ENCODE results near the gene FAM43A. TPM values are rescaled to one million over a fixed set of nuclear protein-coding genes. Genes with fewer than 3 reads are reported as not detected.

Gene FAM43A
- total and polyA plus RNA-seq, 8 donors, result 1.2 to 2.8 (median 1.7) TPM

GRCh38 chr3:194640829-194641228 is 44.9 kb upstream of the FAM43A start:
- ATAC-seq (no peak), FAIRE-seq (no peak), DNase-seq (no peak)
- Histone ChIP-seq H3K27ac (no peak overlapping the region), H3K4me1 (no peaks in the 10 kb centered on the region), H3K27me3 (no peaks in the 10 kb centered on the region), H3K36me3 (peaks cover 0 to 34% (median 0%) of the 10 kb centered on the region in 3 donors), H3K9me3 (no peaks in the 10 kb centered on the region), H3K4me3 (no peak overlapping the region)
- 80 to 87% methylated on average over 7 of the region's 7 CpGs for WGBS, 2 donors
- intact Hi-C loops (cut with DNase I), result no loop called here
- no peak for TF ChIP-seq CTCF (IDR thresholded peaks at IDR 0.05)

- Histone ChIP-seq H3K36me3 (peaks cover 0 to 37% (median 0%) of the 10 kb centered on the region in 3 donors), H3K4me3 (no peak overlapping the region), H3K9me3 (no peaks in the 10 kb centered on the region), H3K27me3 (no peaks in the 10 kb centered on the region), H3K27ac (no peak overlapping the region), H3K4me1 (no peaks in the 10 kb centered on the region)
- no peak for DNase-seq
- FAIRE-seq, result no peak
- ATAC-seq, result no peak
- intact Hi-C loops (cut with DNase I), result no loop called here
- WGBS, 2 donors, result 87 to 92% methylated on average over 2 of the region's 2 CpGs
- no peak for TF ChIP-seq CTCF (IDR thresholded peaks at IDR 0.05)
Measured at GRCh38 chr3:194642769-194643168, 42.9 kb upstream of the FAM43A start.

DNA sequence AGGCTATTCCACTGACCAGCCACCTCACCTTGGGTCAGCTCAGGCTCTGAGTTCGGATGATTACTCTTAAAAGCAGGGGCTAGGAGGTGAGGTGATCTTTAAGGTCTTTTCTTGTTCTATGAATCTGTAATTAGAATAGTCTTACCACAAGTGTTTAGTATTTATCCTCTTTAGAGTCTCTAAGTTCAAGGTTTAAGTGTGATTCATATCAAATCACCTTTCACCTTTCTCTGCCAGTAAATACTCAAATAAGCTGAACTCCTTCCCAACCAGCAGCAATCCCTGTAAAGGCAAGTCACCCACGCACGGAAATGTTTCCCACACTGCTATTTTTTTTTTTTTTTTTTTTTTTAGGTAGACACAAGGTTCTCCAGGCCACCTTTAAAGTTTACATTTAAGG is 37.9 kb upstream of the FAM43A start:
- Histone ChIP-seq H3K4me3 (no peak overlapping the region), H3K27ac (no peak overlapping the region), H3K36me3 (peaks cover 0 to 45% (median 21%) of the 10 kb centered on the region in 3 donors), H3K27me3 (no peaks in the 10 kb centered on the region), H3K4me1 (no peaks in the 10 kb centered on the region), H3K9me3 (no peaks in the 10 kb centered on the region)
- TF ChIP-seq CTCF (IDR thresholded peaks at IDR 0.05), result no peak
- DNase-seq (no peak), FAIRE-seq (no peak), ATAC-seq (no peak)
- intact Hi-C loops (cut with DNase I), result no loop called here
- 83 to 89% methylated on average over 3 of the region's 3 CpGs for WGBS, 2 donors

DNA sequence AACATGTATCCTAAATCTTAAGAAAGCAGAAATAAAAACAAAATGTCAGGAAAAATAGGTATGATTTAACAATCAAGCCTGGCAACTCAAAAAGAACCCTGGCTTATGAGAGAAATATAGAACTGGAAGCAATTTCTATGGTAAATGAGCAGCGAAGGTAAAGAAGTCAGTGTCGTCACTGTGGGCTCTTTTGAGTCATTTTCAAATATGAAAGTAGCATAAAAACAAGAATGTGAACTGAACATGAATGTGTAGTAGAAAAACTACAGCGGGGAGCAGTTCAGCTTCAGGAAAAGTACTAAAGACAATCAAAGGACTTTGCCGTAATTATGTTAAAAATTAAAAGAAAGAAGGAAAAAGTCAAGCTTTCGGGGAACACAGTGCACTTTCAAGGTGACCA is 31.2 kb upstream of the FAM43A start:
- FAIRE-seq (no peak), DNase-seq (no peak), ATAC-seq (no peak)
- Histone ChIP-seq H3K36me3 (peaks cover 0 to 39% (median 24%) of the 10 kb centered on the region in 3 donors), H3K27ac (no peak overlapping the region), H3K9me3 (no peaks in the 10 kb centered on the region), H3K4me3 (no peak overlapping the region), H3K4me1 (no peaks in the 10 kb centered on the region), H3K27me3 (no peaks in the 10 kb centered on the region)
- WGBS, 2 donors, result 91 to 95% methylated on average over 5 of the region's 5 CpGs
- no peak for TF ChIP-seq CTCF (IDR thresholded peaks at IDR 0.05)
- intact Hi-C loops (cut with DNase I), result no loop called here

DNA sequence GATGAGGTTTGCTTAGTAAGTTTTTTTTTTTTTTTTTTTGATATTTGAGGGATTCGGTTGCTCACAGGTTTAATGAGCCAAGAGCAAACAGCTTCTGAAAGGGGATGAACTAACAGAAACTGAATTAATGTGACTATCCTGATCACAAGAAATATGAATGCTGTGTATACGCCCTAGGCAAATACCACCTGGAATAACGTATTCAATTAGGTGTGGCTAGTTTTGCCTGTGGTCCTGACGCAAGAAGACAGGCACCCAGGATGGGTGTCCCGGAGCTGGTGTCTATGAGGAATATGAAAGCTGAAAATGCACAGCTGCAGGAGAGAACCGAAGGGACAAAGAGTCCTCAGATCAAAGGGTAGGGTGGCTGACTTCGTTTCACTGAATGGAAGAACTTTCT is 28.2 kb upstream of the FAM43A start:
- no peak for TF ChIP-seq CTCF (IDR thresholded peaks at IDR 0.05)
- Histone ChIP-seq H3K4me1 (no peaks in the 10 kb centered on the region), H3K4me3 (no peak overlapping the region), H3K27me3 (no peaks in the 10 kb centered on the region), H3K9me3 (no peaks in the 10 kb centered on the region), H3K27ac (no peak overlapping the region), H3K36me3 (peaks cover 0 to 23% (median 6%) of the 10 kb centered on the region in 3 donors)
- no peak for FAIRE-seq
- intact Hi-C loops (cut with DNase I), result no loop called here
- WGBS, 2 donors, result 78 to 87% methylated on average over 7 of the region's 7 CpGs
- ATAC-seq, result no peak
- DNase-seq, result no peak

Data from pancreas (tissue), 10 donors.